IPS-18c (cell line): Measurements from ENCODE around the gene WNK2.

ENCODE experiments used
- H3K4me3 ChIP-seq: 2 replicates; pipeline ENCODE4 v1.7.0; 2013; ENCODE audit warnings: low read depth, mild to moderate bottlenecking, low read length, moderate library complexity; ENCODE audit not compliant: insufficient read depth
- H3K9me3 ChIP-seq: one replicate; pipeline ENCODE4 v1.6.1; 2013; ENCODE audit warnings: mild to moderate bottlenecking, low read length, moderate library complexity; ENCODE audit not compliant: control insufficient read depth, insufficient read depth

Gene WNK2

DNA sequence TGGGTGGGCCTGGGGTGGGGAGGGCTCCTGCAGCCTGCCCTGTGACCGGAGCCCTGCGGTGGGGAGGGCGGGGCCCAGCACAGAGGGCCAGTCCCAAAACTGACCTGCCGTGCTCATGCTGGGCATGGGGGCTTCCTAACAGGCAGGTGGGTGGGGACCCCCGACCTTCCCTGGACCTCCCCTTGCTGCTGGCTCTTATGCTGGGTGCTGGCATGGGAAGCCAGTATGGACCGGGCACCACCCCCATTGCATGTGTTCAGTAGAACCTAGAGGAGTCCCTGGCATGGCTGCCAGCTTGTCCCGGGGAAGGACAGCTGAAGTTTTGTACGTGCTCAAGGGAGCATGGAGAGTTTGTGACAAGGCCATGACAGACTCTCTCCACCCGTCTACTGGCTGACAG lies 37.1 kb downstream of the WNK2 start:
- Histone ChIP-seq H3K9me3 (no peaks in the 10 kb centered on the region), H3K4me3 (no peak overlapping the region)

DNA sequence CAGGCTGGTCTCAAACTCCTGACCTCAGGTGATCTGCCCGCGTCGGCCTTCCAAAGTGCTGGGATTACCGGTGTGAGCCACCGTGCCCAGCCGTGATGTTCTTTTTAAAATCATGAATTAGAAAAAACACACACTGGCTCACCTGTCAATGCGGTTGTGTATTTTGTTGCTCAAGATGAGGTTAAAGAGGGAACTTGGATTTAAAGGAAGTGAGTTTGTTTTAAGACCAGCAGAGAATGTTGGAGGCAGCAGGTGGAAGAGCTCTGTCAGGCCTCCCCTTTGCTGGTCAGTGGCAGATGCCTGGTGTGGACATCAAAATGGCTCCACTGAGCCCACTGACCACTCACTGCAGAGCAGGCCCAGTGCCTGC lies 38.9 kb downstream of the WNK2 start:
- no peaks in the 10 kb centered on the region for H3K9me3 ChIP-seq
- no peak overlapping the region for H3K4me3 ChIP-seq

DNA sequence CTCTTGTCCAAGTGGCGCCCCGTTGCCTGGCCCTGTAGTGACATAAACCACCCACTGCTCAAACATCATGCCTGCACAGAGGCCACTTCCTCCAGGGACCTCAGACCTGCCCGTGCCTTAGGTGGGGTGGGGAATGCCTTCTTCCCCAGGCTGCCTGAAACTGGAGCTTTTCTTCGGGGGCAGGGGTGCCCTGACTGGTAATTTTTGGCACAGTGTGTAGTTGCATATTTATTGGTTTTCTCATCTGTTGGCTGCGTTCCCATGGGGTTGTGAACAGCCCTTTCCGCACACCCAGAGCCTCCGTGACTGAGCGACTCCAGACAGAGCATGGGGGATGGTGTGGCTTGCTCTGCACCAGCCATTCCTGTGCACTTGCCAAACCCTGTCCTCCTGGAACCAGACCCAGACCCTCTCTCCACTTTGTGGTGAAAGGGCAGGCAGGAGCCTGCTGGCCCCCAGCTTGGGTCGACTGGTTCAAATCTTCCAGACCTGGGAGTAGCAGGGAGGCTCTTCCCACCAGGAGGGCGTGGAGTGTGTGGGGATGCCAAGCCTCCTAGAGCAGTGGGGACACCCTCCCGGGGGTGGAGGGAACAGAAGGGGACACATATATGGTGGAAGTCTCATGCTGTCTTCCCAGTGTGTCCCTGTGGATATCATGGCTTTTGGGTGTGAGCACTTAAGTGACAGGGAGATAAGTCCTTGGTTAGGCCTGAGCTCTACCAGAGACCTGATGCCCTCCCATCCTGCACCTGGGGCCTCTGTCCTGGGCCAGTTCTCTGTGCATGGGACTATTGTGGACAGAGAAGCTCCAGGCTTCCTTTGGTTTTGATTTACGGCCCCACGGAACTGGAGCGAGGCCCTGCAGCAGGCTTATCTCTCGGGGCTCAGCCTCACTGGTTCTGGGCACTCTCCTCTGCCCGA lies 39.6 kb downstream of the WNK2 start:
- no peak overlapping the region for H3K4me3 ChIP-seq

DNA sequence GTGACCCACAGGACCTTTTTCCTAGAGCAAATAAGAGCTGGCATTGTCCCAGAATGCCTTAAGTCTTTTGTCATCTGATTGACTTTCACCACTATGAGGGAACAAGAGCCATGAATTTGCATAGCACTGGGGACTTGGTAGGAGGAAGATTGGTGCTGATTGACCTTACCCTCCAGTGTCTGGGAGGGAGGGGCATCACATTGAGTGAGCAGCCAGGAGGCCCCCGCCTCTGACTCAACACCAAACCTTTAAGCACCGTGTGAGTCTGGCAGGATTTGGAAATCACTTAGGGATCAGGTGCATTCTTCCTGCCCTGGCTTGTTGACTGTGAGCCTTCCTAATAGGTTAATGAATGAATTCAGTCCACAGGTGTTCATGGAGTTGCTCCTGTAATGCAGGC lies 40.7 kb downstream of the WNK2 start:
- Histone ChIP-seq H3K9me3 (no peaks in the 10 kb centered on the region), H3K4me3 (no peak overlapping the region)

More for the DNA sequence above, 39.6 kb downstream of the WNK2 start:
- no peaks in the 10 kb centered on the region for H3K9me3 ChIP-seq

DNA sequence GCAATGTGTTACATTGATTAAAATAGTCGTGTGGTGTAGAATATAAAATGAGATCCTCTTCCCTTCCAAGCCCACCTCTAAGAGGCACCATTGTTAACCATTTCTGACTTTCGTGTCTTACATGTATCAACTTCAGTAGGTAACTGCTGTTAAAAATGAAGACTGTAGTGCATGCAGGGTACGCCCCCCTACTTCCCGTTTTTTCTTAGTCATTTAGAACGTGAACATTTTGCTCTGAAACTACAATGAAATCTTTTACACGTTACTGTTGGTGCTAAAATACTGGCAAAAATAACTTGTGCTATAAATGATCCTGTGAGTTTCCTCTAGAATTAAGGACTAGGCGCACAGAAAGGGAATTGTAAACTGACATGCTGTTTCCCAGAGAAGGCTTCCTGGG lies 41.5 kb downstream of the WNK2 start:
- no peak overlapping the region for H3K4me3 ChIP-seq

DNA sequence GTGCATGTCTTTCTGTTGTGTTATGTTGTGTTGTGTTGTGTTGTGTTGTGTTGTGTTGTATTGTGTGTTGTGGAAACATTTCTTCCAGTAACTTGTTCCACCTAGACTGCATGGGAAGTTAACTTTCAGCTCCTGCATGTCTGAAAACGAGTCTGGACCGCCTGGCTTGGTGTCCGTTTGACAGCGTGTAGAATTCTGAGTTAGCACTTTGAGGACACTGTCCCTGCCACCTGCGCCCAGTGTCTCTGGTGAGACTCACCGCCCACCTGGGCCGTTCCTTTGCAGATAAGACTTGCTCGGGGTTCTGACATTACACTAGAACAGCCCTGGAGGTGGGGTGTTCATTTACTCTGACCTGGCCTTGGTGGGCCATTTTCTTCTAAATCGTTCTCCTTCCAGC lies 42.0 kb downstream of the WNK2 start:
- H3K4me3 ChIP-seq, result no peak overlapping the region
- no peaks in the 10 kb centered on the region for H3K9me3 ChIP-seq

More for the DNA sequence above, 41.5 kb downstream of the WNK2 start:
- no peaks in the 10 kb centered on the region for H3K9me3 ChIP-seq

DNA sequence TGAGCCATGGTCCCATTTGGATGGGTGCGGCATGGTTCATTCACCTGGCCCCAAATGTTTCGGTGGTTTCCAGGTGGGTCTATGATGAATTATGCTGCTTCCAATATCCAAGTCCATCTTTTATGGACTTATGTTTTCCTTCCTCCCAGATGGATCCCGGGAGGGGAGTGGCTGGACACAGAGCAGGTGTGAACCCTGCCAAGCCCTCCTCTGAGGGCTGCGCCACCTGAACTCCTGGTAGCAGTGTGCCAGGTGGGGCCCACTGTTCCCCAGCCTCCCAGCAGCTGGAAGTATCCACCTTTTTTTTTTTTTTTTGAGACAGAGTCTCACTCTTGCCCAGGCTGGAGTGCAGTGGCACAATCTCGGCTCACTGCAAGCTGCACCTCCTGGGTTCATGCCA lies 42.9 kb downstream of the WNK2 start:
- Histone ChIP-seq H3K4me3 (no peak overlapping the region), H3K9me3 (no peaks in the 10 kb centered on the region)

DNA sequence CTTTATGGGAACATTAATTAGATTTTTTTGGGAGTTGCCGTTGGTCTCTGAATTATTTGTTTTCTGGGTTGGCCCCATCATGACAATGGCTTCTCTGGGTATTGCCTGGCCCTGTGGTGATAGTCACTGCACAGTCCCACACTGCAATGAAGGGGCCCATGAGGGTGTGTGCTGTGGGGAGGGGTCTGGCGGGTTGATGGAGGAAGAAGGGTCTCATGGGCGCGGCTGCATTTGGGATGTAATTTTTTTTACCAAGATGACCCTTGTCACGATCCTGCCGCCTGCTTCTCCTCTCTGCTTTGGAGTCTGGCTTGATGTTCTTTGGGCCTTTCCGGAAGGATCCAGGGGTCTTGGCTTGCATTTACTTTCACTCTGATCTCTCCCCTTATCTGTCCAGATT lies 44.1 kb downstream of the WNK2 start:
- Histone ChIP-seq H3K4me3 (no peak overlapping the region), H3K9me3 (no peaks in the 10 kb centered on the region)

DNA sequence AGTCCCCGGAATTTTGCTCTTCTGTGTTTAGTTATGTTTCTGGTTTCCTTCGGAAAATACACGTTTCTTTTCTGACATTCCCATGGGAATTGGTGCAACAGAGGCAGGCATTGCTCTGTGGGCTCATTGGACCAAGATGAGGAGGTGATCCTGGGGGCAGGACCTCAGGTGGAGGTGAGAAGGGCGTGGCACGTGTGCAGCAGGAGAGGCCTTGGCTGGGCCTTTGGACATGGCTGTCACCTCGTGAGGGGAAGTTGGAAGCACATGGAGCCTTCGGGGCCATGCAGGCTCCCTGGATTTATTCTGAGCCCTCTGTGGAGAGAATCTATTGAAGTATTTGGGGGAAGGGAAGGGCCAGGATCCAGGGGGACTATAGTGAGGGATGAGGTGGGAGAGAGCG lies 44.5 kb downstream of the WNK2 start:
- no peaks in the 10 kb centered on the region for H3K9me3 ChIP-seq

DNA sequence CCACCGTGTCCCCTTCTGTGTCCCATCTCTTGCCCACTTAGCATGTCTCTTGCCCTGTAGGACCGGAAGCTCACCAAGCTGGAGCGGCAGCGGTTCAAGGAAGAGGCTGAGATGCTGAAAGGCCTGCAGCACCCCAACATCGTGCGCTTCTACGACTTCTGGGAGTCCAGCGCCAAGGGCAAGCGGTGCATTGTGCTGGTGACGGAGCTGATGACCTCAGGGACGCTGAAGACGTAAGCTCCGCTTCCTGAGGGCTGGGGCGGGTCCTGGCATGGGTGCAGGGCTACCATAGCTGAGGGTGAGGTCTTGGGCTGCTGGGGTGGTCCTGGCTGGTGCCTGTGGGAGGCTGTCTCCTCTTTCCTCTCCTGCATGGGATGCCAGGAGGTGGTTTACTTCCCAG lies 45.7 kb downstream of the WNK2 start:
- Histone ChIP-seq H3K4me3 (no peak overlapping the region), H3K9me3 (no peaks in the 10 kb centered on the region)

More for the DNA sequence above, 44.5 kb downstream of the WNK2 start:
- H3K4me3 ChIP-seq, result no peak overlapping the region

DNA sequence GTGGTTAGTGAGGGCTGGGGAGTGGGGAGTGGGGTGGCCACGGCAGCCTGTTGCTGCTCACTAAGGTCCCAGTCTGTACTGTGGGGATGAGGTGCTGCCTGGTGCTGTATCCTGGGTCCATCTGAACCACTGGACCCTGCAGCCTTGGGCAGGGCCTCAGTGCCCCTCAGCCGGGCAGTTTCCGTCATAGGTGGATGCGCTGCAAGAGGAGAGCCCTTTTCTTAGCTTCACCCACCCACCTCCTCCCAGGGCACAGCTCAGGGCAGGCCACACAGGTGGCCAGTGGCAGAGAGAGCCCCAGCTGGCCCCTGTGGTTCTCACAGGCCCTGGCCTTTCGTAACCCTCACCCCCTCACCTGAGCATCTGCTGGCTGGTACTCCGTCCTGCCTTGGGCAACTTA lies 46.2 kb downstream of the WNK2 start:
- no peaks in the 10 kb centered on the region for H3K9me3 ChIP-seq
- H3K4me3 ChIP-seq, result no peak overlapping the region

DNA sequence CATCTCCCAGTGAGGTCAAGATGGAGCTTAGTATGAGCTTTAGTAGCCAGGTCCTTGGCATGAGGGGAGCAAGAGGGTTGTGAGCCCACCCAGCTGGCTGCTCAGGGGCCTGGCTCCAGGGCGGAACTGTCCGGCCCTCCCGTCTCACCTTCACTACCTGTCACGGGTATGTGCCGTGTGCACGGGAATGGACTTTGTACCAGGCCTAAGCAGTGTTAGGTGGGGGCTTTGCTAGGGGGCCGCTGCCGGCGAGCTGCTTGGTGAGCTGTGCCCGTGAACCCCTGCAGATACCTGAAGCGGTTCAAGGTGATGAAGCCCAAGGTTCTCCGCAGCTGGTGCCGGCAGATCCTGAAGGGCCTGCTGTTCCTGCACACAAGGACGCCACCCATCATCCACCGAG lies 46.7 kb downstream of the WNK2 start:
- no peak overlapping the region for H3K4me3 ChIP-seq

DNA sequence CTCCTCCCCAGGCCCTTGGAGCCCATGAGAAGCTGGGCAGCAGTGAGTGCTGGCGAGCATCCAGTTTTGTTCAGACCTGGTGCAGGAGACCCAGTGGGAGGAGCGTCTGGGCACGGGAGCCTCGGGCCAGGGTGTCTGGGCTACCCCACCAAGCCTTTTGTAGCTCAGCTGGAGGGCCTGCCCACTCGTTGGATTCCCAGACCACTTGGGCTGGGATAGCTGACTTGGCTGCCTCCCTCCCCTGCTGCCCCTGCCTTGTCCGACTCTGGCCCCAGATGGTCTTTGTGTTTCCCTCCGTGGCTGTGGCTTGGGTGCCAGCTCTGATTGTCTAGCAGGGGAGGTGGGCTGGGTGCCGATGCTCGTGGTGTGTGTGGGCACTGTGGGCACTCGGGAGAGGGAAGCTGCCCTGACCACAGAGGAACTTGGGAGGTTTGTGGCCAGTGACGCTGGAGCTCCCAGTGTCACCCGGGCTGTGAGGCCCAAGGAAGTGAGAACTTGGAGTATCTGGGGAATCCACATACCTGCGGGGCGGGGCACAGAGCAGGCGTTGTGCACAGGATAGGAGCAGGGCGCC lies 47.3 kb downstream of the WNK2 start:
- Histone ChIP-seq H3K9me3 (no peaks in the 10 kb centered on the region), H3K4me3 (no peak overlapping the region)

More for the DNA sequence above, 46.7 kb downstream of the WNK2 start:
- no peaks in the 10 kb centered on the region for H3K9me3 ChIP-seq

DNA sequence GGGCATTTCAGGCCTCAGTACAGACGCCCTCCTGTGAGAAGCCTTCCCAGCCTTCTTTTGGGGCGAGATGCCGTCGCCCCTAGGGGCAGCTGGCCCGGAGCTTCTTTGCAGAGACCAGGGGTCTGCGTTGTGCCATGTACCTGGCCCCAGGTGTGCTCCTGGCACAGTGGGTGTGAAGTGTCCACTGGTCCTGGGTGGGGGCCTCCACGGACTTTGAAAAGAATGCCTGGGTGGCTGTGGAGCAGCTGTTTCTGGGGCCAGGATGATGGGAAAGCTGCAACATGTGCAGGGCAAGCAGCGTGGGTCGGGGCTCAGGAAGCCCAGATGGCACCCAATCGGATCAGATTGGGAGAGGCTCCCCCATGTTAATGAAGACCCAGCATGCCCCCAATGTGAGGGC lies 47.8 kb downstream of the WNK2 start:
- Histone ChIP-seq H3K4me3 (no peak overlapping the region), H3K9me3 (no peaks in the 10 kb centered on the region)

DNA sequence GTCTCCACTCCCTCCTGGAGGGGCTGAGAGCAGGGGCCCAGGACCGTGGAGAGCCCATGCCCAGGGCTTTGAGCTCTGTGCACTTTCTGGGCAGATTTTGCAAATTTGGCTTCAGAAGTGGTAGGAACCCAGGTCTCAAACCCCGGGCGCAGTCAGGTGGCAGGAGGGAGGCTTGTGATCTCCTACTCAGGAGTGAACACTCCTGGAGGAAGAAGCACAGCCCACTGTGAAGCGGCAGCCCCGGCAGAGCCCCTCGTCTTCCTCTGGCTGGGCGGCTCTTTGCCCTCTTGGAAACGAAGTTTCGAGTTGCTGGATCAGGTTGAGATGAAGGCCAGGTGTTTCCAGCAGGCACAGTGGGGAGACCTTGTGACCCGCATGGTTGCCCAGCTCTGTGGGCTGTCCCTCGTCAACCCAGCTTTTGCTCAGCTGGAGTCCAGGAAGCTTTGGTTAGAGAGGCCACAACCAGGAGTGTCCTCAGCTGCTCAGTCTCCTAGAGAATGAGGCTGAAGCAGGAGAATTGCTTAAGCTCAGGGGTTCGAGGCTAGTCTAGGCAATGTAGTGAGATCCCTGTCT lies 48.5 kb downstream of the WNK2 start:
- Histone ChIP-seq H3K4me3 (no peak overlapping the region), H3K9me3 (no peaks in the 10 kb centered on the region)

DNA sequence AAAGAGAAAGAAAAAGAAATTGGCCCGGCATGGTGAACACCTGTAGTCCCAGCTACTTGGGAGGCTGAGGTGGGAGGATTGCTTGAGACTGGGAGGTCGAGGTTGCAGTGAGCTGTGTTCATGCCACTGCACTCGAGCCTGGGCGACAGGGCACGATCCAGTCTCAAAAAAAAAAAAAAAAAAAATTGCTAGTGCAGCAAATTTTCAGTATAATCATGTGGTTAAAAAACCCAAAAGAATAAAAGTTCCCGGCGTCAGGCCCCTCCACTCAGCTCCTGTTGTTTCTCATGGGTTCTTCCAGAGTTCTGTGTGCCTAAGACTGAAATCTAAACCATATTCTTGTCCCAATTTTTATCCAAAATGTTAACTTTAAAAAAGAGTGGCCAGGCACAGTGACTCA lies 49.1 kb downstream of the WNK2 start:
- Histone ChIP-seq H3K4me3 (no peak overlapping the region), H3K9me3 (no peaks in the 10 kb centered on the region)

DNA sequence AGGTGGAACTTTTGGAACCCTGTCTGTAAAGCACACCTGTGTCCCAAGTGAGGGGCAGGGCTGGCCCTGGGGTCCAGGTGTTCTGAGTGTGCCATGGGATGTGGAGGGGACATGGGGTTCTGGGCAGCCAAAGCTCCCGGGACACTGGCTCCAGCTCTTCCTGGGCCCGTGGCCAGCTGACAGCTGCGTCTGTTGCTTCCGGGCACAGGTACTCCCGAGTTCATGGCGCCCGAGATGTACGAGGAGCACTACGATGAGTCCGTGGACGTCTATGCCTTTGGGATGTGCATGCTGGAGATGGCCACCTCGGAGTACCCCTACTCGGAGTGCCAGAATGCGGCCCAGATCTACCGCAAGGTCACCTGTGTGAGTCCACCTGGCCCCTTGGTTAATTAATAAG lies 50.7 kb downstream of the WNK2 start:
- Histone ChIP-seq H3K9me3 (no peaks in the 10 kb centered on the region), H3K4me3 (no peak overlapping the region)

DNA sequence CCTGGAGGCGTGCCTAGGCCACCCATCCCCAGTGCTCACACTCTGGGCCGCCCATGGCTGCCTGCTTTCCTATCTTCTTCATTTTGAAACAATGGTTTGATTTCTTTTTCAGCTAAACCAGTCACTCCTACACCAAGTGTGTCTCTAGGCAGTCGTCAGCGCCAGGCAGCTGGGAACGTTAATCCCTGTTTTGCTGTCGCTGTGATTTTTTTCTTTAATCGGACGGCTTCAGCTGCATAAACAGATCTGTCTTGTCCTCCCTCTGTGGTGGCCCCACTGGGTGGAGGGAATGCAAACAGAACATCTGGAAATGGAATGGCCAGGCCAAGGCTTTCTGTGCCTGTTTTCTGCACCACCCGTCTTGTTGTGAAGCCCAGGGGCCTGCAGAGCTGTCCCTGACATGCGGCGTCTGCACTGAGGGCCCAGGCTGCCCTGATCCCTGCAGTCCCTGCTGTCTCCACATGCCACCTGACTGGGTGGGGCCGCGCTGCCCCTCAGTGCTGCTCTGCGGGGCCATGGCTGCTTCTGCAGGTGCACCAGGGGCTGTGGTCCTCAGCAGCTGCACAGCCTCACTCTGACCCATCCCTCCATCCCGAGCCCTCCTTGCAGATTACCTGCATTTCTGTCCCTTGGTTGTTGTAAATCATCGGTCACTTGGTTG lies 51.5 kb downstream of the WNK2 start:
- Histone ChIP-seq H3K9me3 (no peaks in the 10 kb centered on the region), H3K4me3 (no peak overlapping the region)
